ENCODE measurements around the gene TRMU.
A peak's percentile ranks its signal among the peaks of the same experiment; 100 is the strongest.

Gene TRMU

DNA sequence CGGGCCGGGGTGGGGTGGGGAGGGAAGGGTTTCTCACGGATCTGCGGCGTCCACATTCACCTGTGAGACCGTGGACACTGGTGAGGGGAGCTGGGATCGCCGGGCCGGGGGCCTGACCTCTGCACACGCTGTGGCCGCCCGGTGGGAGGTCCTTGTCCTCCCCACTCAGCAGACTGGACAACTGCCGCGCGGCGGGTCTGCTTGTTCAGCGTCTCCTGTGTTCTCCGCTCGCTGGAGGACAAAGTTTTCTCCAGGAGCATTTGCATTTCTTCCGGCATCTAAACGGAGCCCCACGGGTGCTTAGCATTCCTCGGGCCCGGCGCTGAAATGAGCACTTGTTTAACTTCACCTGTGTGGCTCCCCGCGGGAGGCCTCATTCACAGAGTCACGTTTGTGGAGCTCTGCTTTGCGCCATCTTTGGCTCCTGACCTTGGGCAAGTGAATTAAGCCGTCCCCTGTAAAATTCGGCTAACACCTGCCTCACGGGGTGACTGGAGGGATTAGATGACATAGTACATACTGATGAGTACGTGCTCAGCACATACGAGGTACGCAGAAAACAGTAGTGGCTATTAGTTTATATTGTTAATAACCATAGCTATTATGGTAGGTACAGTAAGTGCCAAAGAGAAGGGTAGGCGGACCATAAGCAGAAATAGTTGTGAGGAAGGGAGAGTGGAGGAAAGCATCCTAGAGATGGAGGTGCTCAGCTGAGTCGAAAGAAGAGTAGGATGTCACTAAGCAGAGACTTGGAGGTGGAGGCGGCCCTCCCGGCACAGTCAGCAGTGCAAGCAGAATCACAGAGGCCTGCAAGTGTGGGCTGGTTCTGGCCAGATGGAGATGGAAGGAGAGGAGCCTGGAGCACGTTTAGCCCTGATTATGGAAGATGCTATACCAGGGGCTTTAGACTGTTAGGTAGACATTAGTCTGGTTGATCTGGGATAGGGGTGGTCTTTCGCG, 885 bp downstream of the TRMU start:
- DNase-seq (ENCODE audit: low read depth in 2 of 2), result no peak

DNA sequence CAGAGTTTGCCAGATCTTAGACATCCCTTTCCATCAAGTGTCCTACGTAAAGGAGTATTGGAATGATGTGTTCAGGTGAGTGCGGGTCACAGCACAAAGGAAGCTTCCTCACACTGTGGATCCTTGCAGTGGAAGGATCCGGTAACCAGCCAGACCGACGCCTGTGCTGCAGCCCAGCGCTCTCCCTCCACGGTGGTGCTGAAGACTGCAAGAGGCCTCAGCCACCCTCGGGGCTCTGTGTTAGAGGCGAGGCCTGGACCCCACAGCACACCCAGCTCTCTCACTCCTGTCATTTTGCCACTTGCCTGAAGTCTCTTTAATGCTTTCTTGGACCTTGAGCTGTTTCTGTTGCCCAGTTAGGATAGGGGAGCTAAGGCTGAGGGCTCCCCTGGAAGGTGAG, 2.4 kb downstream of the TRMU start:
- no peak for DNase-seq (ENCODE audit: low read depth in 2 of 2)

DNA sequence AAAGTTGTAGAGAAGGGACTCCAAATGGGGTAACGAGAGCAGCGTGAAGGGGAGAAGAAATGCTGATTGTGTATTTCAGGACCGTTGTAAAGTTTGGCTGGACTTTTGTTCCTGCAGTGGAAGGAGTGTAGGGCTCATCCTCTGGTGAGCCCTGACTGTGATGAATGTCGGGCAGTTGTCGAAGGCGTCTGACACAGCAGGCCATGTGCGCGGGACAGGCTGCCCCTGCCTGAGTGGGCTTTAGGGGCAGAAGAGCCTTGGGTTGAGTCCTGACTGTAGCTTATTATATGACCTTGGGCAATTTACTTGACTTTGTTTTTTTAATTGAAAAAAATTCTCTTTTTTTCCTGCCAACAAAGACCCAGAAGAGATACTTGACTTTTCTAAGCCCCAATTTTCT, 3.1 kb downstream of the TRMU start:
- no peak for DNase-seq (ENCODE audit: low read depth in 2 of 2)

DNA sequence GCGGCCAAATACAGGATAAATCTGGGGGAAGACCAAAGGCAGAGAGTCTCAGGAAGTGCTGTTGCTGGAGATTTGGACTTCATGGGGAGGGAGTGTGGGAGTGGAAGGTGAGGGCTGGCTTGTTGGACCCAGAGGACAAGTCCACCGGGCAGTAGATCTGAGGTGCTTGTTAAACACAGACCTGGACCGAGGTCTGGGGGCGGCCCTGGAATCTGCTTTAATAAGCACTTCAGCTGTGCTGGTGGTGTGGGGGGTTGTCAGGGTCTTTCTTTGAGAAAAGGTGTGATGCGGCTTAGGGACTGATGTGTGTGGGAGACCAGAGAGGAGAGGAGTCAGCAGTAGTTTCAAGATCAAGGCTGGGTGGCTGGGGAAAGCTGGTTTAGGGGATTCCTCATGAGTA, 4.4 kb downstream of the TRMU start:
- DNase-seq (ENCODE audit: low read depth in 2 of 2), result no peak

GRCh38 chr22:46340676-46341075, 5.2 kb downstream of the TRMU start:
- DNase-seq (ENCODE audit: low read depth in 2 of 2), result no peak

DNA sequence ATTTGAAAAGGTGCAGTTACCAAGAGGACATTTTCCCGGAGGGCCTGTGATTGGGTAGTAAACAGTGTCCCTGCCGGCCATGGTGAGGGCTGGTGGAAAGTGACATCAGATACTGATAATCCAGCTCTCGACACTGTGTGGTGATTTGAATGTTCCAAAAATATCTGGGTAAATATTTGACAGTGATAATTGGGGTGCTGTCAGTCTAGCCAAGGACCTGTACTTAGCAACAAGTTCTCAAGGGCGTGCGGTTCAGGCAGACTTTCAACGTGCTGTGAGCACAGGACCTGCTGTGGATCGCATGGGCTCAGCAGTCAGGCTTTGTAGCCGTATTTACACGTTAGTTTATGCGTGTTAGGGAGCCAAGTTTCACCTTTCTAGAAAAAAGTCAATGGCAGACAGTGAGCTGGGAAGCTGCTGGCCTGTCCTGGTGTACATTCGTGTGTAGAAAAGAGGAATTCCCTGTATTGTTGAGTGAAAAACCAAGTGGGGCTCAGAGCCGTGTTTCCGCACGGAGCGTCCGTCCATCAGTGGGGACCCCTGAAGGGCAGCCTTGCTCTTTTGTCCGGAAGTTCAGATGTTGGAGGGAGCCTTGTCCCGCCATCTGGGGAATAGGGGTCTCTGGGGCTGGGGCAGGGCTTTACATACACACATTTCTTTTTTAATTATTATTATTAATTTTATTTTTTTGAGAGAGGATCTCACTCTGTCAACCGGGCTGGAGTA, 11.3 kb downstream of the TRMU start:
- DNase-seq (ENCODE audit: low read depth in 2 of 2), result no peak

DNA sequence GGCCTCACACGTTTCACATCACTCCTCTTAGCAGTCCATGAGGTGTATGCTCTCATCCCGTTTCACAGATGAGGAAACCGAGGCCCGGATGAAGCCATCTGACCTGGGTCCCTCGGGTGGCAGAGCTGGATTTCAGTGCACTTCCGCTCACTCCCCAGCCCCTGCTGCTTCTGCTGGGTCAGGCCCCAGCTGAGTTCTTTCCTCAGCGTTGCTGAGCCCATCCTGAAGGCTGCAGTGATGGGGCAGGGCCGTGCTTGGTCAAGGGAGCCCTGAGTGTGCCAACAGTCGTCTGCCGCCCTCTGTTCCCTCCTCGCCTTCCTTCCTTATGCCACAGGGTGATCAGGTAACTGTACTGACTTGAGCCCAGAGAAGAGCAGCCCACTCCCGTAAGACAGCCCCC, 12.1 kb downstream of the TRMU start:
- DNase-seq (ENCODE audit: low read depth in 2 of 2), result no peak

DNA sequence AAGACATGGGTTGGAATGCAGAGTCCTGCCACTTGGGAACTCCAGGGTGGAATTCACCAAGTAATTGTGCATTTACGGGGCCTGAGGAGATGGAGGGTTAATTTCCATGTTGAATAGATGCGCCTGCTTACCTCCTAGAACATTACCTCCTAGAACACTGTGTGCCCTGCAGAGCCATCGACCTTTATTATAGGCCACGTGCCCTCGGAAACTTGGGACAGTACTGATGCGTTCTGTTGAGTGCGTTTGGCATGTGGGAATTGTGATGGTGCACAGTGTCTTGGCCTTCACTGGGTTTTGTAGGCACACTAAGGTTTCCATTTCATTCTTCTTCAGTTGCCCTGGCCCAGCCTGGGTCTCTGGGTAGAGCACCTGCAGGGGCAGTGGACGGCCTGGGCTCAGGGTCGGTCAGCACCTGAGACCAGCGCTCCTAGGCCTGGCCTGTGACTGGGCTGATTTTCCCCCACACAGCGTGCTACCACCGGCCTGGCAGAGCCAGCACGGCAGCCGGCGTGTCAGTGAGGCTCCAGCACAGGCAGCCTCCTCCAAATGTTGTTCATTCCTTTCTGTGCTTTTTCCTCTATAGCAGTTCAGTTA, 12.7 kb downstream of the TRMU start:
- no peak for DNase-seq (ENCODE audit: low read depth in 2 of 2)

- DNase-seq (ENCODE audit: low read depth in 2 of 2), result no peak
Measured at GRCh38 chr22:46349238-46349637, 13.7 kb downstream of the TRMU start.

DNA sequence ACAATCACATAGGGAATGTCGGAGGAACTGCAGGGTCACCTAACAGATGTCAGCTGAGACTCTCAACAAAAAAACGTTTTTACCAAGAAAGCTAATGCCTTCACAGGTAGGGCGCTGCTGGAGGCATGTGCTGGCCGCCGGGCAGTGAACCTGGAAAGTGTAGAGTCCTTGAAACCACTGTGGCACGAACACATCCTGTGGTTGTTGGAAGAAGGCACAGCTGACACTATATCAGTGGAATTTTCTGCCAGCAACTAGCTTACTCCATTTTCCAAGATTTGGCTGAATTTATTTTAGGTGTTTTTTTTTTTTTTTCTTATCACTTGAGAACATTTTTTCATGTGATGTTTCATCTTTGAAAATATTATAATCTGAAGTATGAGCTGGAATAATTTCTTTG, 14.2 kb downstream of the TRMU start:
- DNase-seq (ENCODE audit: low read depth in 2 of 2), result no peak

DNA sequence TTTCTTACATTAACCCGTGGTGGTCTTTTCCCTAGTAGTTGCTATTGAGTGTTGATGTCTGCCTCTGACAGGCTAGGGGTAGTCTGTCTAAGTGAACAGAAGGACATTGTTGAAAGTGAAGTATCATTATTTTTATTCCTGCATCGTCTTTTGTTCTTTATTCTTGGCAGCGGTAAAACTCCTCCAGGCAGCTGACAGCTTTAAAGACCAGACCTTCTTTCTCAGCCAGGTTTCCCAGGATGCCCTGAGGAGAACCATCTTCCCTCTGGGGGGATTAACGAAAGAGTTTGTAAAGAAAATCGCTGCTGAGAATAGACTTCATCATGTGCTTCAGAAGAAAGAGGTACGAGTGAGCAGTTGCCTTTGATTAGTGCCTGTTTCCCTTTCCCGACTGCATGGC, 14.6 kb downstream of the TRMU start:
- DNase-seq (ENCODE audit: low read depth in 2 of 2), result no peak

DNA sequence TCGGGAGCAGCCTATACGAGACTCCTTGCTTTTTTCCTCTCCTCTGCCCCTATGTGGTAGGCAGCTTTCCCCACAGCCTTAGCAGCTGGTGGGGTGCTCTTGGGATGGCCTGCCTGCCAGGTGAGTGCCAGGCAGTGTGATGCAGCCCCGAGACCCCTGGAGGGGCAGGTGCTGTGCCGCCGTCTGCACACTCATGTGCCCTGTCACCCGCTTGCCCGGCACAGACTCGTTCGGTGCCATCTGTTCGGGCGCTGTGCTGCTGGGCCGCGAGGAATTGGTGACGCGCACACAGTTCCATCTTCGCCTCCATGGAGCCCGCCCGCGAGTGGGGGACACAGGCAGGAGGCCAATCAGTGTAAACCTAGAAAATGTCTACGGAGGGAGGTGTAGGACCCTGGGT, 15.1 kb downstream of the TRMU start:
- no peak for DNase-seq (ENCODE audit: low read depth in 2 of 2)

GRCh38 chr22:46351131-46351735, 15.7 kb downstream of the TRMU start:
- DNase-seq (ENCODE audit: low read depth in 2 of 2), result no peak

GRCh38 chr22:46351767-46352166, 16.3 kb downstream of the TRMU start:
- DNase-seq (ENCODE audit: low read depth in 2 of 2), result no peak

GRCh38 chr22:46352276-46352675, 16.8 kb downstream of the TRMU start:
- DNase-seq (ENCODE audit: low read depth in 2 of 2), result no peak

GRCh38 chr22:46352691-46353386, 17.3 kb downstream of the TRMU start:
- DNase-seq (ENCODE audit: low read depth in 2 of 2), result no peak

- no peak for DNase-seq (ENCODE audit: low read depth in 2 of 2)
Measured at GRCh38 chr22:46353483-46354105, 18.1 kb downstream of the TRMU start.

DNA sequence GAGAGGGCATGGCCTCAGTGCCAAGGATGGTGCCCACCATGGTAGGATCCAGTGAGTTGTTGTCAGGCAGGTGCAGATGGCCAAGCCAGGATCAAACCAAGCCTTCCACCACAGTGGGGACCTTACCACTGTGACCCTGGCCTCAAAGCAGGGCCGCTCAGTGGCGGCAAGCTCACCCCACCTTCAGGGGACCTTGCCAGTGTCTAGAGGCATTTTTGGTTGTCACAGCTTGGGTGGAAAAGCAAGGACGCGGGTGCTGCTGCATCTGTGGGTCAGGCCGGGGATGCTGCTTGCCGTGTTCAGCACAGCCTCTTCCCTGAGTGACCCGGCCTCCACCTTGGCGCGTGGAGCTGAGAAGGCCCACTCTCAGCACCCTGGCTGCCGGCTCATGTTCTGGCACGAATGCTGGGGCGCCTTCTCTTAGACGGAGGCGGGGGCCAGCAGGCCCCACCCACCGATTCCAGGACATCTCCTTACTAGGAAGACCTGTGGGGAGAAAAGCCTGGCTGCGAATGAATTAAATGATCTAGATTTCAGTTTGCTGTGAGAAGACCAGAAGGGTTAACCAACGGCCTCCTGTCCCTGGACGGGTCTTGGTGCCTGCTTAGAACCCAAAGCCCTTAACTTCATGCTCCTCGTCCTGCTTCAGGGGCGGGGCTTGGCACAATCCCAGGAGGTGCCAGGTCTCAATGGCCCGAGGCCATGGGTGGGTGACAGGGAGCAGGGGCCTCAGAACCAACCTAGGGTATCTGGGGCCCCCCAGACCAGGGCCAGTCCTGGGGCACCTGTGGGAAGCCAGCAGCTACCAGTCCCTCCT, 18.9 kb downstream of the TRMU start:
- DNase-seq (ENCODE audit: low read depth in 2 of 2), result no peak

GRCh38 chr22:46354993-46355305, 19.4 kb downstream of the TRMU start:
- DNase-seq (ENCODE audit: low read depth in 2 of 2), result no peak

- peak; percentile 32 to 46 for DNase-seq (ENCODE audit: low read depth in 2 of 2)
Measured at GRCh38 chr22:46355369-46355995, 20.0 kb downstream of the TRMU start.
